Cardiac muscle cell (in vitro differentiated cells and primary cell): ENCODE measurements around the gene ROS1. TPM values are rescaled to one million over a fixed set of nuclear protein-coding genes. Genes with fewer than 3 reads are reported as not detected.

Experiments used
- DNase-seq, 2 donors: peaks; one replicate each; pipeline versions ENCODE4 v3.0.0 to v3.0.0-alpha.2; 2010 to 2017; ENCODE audit warnings: low read depth in 1 of 2, low spot score in 1 of 2
- H3K27ac ChIP-seq: fragments of 200-600 bp; sonication (generic); 2 replicates; pipeline ENCODE4 v1.5.1; 2016
- H3K27me3 ChIP-seq: fragments of 200-600 bp; sonication (generic); 2 replicates; pipeline ENCODE4 v1.6.0; 2016; ENCODE audit warnings: control low read depth
- H3K36me3 ChIP-seq: fragments of 200-600 bp; sonication (generic); 2 replicates; pipeline ENCODE4 v1.5.1; 2016; ENCODE audit warnings: control low read depth
- H3K4me1 ChIP-seq: fragments of 200-600 bp; sonication (generic); 2 replicates; pipeline ENCODE4 v1.8.1; 2017; ENCODE audit warnings: low read depth, mild to moderate bottlenecking, mixed run types
- H3K4me3 ChIP-seq: fragments of 200-600 bp; sonication (generic); 2 replicates; pipeline ENCODE4 v1.5.1; 2016; ENCODE audit warnings: mild to moderate bottlenecking
- H3K9me3 ChIP-seq: fragments of 200-600 bp; sonication (generic); 2 replicates; pipeline ENCODE4 v1.5.1; 2017; ENCODE audit warnings: low read depth, mild to moderate bottlenecking, control low read depth
- polyA plus RNA-seq: library from polyadenylated mRNA; unstranded; fragments of >200 nt; fragmentation: Nextera tagmentation; extraction: Ambion mirVana; gene quantifications from 2 replicates; pipeline ENCODE4 v1.2.1, GENCODE V29; 2016
- total RNA-seq: library from RNA; depleted of rRNA; stranded (reverse); fragments of >200 nt; gene quantifications from 2 replicates; pipeline ENCODE4 v1.2.3, GENCODE V29; 2016
- TF ChIP-seq, protein P1 (sequence below): IDR thresholded peaks from 2 replicates; pipeline ENCODE4 v1.5.1; 2012; ENCODE audit warnings: low read depth, mild to moderate bottlenecking, low read length

ROS1 gene
- total and polyA plus RNA-seq, 2 experiments from 2014 or later = not detected

DNA sequence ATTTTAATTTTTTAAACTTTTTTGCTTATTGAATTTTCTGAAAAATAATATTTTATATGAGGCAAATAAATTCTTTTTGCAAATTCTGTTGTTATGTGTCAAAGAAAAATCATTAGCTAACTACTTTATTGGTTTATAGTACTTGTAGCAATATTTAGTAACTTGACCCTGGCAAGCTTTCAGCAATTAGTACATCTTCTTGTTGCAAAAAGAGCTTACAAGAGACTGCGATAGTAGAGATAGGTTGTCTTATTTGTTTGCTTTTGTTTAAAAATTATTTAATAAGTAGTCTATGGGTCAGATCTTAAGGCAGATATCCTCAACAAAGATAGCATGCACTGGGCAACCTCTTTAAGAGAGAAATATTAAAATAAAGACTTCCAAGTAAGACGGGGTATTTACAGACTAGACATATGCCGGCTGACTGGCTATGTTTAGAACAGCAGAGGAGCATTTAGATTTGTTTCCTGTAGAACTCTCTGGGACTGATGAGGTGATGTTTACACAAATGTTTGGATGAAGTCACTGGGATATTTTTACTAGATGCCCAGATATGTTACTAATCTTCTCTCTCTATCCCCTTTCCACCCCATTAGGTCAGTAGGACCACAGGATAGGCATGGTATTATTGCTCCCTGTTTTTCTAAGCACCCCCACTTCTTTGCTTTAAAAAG lies 135.4 kb downstream of the ROS1 start:
- no peak for DNase-seq
- H3K9me3 ChIP-seq = no peaks in the 10 kb centered on the region
- no peaks in the 10 kb centered on the region for H3K27me3 ChIP-seq
- H3K4me3 ChIP-seq = no peak overlapping the region
- no peaks in the 10 kb centered on the region for H3K4me1 ChIP-seq
- H3K27ac ChIP-seq = no peak overlapping the region
- TF ChIP-seq, protein P1, sequence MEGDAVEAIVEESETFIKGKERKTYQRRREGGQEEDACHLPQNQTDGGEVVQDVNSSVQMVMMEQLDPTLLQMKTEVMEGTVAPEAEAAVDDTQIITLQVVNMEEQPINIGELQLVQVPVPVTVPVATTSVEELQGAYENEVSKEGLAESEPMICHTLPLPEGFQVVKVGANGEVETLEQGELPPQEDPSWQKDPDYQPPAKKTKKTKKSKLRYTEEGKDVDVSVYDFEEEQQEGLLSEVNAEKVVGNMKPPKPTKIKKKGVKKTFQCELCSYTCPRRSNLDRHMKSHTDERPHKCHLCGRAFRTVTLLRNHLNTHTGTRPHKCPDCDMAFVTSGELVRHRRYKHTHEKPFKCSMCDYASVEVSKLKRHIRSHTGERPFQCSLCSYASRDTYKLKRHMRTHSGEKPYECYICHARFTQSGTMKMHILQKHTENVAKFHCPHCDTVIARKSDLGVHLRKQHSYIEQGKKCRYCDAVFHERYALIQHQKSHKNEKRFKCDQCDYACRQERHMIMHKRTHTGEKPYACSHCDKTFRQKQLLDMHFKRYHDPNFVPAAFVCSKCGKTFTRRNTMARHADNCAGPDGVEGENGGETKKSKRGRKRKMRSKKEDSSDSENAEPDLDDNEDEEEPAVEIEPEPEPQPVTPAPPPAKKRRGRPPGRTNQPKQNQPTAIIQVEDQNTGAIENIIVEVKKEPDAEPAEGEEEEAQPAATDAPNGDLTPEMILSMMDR = no peak
- no peaks in the 10 kb centered on the region for H3K36me3 ChIP-seq

DNA sequence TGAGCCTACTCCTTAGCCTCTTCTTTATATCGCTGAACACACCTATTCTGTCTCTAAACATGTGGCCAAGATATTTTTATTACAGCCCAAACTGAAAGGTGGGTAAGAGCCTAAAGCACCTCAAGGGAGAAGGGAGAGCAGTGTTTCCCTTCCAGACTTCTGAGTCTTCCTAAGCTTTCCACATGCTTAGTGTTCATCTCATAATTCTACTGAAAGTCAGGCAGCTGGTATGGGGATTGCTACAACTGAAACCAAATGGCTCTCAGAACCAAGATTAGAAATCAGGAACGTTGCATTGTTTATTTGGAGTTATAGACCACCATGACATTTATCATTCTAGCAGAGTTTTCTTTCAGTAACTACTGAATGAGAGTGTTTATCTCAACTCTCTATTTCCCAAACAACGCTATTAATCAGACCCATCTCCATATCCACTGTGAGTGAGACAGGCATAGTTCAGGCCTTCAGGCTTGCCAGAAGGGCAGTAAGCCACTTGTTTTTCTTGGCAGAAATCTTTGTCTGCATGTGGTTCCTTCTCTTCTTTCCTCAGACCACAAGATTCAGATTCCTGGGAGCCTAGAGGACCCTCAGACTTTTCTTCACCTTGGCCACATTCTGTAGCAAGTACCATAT lies 137.5 kb downstream of the ROS1 start:
- TF ChIP-seq, protein P1 = no peak
- H3K36me3 ChIP-seq = no peaks in the 10 kb centered on the region
- H3K9me3 ChIP-seq = no peaks in the 10 kb centered on the region
- no peaks in the 10 kb centered on the region for H3K4me1 ChIP-seq
- H3K27me3 ChIP-seq = no peaks in the 10 kb centered on the region
- DNase-seq = no peak
- no peak overlapping the region for H3K27ac ChIP-seq
- no peak overlapping the region for H3K4me3 ChIP-seq

DNA sequence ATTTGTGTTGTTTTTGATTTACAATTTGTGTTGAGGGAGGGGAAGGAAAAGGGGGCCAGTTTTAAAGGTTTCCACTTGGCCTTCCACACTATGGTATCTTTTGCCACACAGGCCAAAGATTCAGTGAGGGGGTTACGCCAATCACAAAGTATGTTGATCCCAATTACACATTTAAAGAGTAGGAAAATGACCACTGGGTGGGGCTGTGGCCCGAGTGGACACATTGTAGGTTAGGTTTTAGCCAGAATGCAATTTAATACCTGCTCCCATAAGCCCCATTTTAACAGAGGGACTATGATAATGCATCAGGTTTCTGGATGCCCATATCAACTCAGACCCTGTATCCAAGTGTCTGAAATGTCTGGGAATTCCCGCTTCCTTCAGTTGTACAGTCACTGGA lies 144.8 kb downstream of the ROS1 start:
- Histone ChIP-seq H3K4me1 (no peaks in the 10 kb centered on the region), H3K27me3 (peaks cover 41% of the 10 kb centered on the region), H3K36me3 (no peaks in the 10 kb centered on the region), H3K9me3 (no peaks in the 10 kb centered on the region), H3K4me3 (no peak overlapping the region), H3K27ac (no peak overlapping the region)
- TF ChIP-seq, protein P1 = peak; percentile 18
- no peak for DNase-seq

DNA sequence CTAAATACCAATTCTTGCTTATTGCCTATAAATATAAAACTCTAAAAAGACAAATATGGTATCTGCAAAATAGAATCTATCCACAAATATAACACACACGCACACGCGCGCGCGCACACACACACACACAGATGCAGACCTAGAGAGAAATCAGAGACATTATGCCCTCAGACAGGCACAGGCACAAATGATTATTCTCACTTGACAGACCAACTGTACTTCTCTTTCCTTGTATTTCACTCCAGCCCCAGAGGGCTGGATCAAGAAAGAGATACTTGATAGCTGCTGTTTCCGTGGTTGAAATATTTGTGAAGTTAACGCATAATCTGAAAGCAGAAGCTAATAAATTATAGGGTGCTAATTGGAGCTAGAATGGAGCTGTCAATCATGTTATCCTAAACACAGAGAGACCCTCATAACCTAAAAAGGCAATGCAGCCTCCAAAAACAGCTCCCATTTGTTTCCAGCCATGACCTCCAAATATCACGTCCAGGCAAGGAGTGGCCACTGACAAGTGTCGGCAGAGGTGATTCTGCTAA lies 148.9 kb downstream of the ROS1 start:
- H3K27me3 ChIP-seq = peaks cover 82% of the 10 kb centered on the region
- no peaks in the 10 kb centered on the region for H3K9me3 ChIP-seq
- H3K36me3 ChIP-seq = no peaks in the 10 kb centered on the region
- no peaks in the 10 kb centered on the region for H3K4me1 ChIP-seq
- no peak overlapping the region for H3K4me3 ChIP-seq
- TF ChIP-seq, protein P1 = no peak
- DNase-seq = no peak
- H3K27ac ChIP-seq = no peak overlapping the region

DNA sequence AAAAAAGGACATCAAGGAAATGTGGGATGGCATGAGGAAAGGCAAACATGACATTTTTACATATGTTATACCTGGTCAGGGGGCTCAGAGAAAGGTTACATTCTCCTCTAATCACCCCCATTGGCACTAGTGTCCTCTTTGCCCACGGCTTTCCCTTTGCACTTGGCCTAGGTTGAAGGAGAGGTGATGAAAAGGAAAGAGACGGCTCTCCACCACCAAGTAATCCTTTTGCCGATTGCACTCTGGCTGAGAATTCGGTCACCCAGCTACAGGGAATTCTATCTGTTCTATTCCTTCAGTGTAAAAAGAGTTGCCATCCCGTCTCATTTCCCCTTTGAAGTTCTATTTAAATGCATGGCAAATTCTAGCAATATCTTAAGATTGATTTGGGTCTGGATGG lies 150.0 kb downstream of the ROS1 start:
- Histone ChIP-seq H3K36me3 (no peaks in the 10 kb centered on the region), H3K27ac (no peak overlapping the region), H3K4me3 (no peak overlapping the region), H3K4me1 (no peaks in the 10 kb centered on the region), H3K27me3 (peaks cover 94% of the 10 kb centered on the region), H3K9me3 (no peaks in the 10 kb centered on the region)
- no peak for DNase-seq
- TF ChIP-seq, protein P1 = no peak
